ENCODE measurements around the gene CARD19. TPM values are rescaled to one million over a fixed set of nuclear protein-coding genes. Genes with fewer than 3 reads are reported as not detected.
"Not testable (repeated sequence)": the region's sequence is repeated elsewhere in the genome, so short reads cannot be mapped to it uniquely, and the experiment has no call there.

The CARD19 gene
- total and polyA plus RNA-seq, 9 donors, result 5.0 to 67.6 (median 44.7) TPM

DNA sequence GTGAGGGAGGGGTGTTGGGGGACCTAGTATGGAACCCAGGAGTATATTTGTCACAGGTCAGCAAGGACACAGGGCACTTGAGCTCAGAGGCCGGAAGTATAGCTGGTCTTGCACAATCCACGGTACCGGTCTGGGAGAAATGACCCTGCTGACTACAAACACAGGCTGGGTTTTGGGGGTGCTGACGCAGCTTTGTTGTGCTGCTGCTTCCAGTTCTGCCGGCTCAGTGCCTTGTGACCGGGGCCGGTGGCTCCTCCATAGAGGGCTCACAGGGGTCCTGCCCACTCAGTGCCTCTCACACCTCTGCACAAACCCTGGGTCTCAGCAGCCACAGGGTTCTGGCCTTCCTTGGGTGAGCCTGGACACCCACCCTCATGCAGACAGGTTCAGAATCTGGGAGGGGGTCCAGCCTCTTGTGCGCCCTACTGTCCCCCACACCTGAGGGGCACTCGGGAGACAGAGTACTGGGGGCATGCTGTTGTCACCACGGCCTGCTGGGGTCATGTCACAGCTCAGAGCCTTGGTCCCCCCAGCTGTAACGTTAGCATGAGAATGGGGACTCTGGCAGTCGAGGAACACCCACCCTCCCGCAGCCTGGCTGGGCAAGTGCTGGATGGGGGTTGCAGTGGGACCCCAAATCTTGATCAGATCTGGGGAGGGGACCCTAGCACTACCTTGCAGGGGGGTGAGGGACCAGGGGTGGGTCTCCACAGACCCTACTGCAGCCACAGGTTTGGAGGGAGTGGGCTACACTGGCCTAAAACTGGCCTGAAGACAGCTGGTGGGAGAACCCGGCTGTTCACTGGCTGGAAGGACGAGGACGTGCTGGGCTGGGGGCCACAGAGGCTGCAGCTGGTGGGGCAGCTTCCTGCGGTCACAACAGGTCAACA lies 20.3 kb downstream of the CARD19 start:
- DNase-seq, result peak; percentile 68 to 84 (median 82)
- no peaks in the 10 kb centered on the region for H3K9me3 ChIP-seq
- 56 to 63% (median 59%) methylated on average over 16 to 17 of the region's 17 CpGs for WGBS, 3 donors
- H3K36me3 ChIP-seq, result no peaks in the 10 kb centered on the region
- peak overlapping the region in 1 of 2 donors; percentile 89 for H3K27ac ChIP-seq
- no peaks in the 10 kb centered on the region for H3K27me3 ChIP-seq
- intact Hi-C loops (cut with DNase I), result no loop called here
- no peak overlapping the region for H3K4me3 ChIP-seq
- no peak for TF ChIP-seq POLR2A (IDR thresholded peaks at IDR 0.05)
- no peak for TF ChIP-seq EP300 (IDR thresholded peaks at IDR 0.05)
- TF ChIP-seq, protein P1, sequence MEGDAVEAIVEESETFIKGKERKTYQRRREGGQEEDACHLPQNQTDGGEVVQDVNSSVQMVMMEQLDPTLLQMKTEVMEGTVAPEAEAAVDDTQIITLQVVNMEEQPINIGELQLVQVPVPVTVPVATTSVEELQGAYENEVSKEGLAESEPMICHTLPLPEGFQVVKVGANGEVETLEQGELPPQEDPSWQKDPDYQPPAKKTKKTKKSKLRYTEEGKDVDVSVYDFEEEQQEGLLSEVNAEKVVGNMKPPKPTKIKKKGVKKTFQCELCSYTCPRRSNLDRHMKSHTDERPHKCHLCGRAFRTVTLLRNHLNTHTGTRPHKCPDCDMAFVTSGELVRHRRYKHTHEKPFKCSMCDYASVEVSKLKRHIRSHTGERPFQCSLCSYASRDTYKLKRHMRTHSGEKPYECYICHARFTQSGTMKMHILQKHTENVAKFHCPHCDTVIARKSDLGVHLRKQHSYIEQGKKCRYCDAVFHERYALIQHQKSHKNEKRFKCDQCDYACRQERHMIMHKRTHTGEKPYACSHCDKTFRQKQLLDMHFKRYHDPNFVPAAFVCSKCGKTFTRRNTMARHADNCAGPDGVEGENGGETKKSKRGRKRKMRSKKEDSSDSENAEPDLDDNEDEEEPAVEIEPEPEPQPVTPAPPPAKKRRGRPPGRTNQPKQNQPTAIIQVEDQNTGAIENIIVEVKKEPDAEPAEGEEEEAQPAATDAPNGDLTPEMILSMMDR (IDR thresholded peaks at IDR 0.05), result no peak
- H3K4me1 ChIP-seq (ENCODE audit: insufficient read depth), result peaks cover 16% of the 10 kb centered on the region

DNA sequence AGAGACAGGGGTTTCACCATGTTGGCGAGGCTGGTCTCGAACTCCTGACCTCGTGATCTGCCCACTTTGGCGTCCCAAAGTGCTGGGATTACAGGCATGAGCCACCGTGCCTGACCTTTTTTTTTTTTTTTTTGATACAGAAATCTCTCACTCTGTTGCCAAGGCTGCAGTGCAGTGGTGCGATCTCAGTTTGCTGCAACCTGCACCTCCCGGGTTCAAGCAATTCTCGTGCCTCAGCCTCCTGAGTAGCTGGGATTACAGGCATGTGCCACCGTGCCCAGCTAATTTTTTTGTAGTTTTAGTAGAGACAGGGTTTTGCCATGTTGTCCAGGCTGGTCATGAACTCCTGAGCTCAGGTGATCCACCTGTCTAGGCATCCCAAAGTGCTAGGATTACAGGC lies 21.5 kb downstream of the CARD19 start:
- intact Hi-C loops (cut with DNase I), result not testable (repeated sequence)

DNA sequence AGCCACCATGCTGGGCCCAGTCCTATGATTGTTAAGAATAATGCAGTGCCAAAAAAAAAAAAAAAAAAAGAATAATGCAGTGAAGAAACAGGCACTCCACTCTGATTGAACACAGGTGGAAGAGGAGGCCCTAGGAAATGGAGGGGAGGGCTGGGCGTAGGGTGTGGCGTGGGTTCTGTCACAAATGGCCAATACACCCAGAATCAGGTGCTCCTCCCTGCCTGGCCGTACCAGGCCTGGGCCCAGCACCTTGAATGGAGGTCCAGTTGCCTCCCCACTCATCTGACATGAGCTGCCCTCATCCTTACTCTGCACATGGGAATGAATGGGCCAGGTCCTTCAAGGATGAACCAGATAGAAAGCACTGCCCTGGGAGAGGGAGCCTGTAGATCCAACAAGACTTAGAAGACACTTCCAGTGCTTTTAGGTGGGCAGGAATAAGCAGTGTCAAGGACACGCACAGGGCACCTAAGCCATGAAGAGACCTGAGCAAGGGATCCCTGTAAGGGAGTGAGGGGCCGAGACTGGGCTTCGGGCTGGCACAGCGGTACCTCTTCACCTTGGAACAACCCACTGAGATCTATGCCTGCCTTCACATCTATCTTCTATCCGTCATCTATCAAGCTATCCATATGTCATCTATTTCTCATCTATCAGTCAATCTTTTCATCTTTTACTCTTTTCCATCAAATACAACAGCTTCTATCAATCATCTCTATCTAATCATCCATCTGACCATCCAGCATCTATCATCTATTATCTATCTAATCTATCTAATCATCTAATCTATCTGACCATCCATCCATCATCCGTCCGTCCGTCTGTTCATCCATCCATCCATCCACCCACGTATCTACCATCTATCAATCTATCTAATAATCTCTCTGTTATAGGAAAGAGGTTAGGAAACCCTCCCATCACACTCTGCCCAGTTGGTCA lies 22.2 kb downstream of the CARD19 start:
- no peak for TF ChIP-seq EP300 (IDR thresholded peaks at IDR 0.05)
- no peak for TF ChIP-seq POLR2A (IDR thresholded peaks at IDR 0.05)
- TF ChIP-seq, protein P1 (IDR thresholded peaks at IDR 0.05), result no peak
- Histone ChIP-seq H3K27ac (no peak overlapping the region), H3K4me1 (ENCODE audit: insufficient read depth) (peaks cover 16% of the 10 kb centered on the region), H3K27me3 (no peaks in the 10 kb centered on the region), H3K4me3 (no peak overlapping the region), H3K36me3 (no peaks in the 10 kb centered on the region), H3K9me3 (no peaks in the 10 kb centered on the region)
- 92 to 97% (median 92%) methylated on average over 12 of the region's 12 CpGs for WGBS, 3 donors
- intact Hi-C loops (cut with DNase I), result no loop called here
- DNase-seq, result peak; percentile 3 to 25 (median 17)

More for the DNA sequence above, 21.5 kb downstream of the CARD19 start:
- H3K36me3 ChIP-seq, H3K4me3 ChIP-seq, H3K27me3 ChIP-seq, H3K27ac ChIP-seq, H3K9me3 ChIP-seq: not testable (repeated sequence)
- peaks cover 16% of the 10 kb centered on the region for H3K4me1 ChIP-seq (ENCODE audit: insufficient read depth)
- DNase-seq, result peak in 2 of 5 donors; percentile 12 to 23
- WGBS, 3 donors, result 80 to 90% (median 89%) methylated on average over 9 of the region's 9 CpGs

DNA sequence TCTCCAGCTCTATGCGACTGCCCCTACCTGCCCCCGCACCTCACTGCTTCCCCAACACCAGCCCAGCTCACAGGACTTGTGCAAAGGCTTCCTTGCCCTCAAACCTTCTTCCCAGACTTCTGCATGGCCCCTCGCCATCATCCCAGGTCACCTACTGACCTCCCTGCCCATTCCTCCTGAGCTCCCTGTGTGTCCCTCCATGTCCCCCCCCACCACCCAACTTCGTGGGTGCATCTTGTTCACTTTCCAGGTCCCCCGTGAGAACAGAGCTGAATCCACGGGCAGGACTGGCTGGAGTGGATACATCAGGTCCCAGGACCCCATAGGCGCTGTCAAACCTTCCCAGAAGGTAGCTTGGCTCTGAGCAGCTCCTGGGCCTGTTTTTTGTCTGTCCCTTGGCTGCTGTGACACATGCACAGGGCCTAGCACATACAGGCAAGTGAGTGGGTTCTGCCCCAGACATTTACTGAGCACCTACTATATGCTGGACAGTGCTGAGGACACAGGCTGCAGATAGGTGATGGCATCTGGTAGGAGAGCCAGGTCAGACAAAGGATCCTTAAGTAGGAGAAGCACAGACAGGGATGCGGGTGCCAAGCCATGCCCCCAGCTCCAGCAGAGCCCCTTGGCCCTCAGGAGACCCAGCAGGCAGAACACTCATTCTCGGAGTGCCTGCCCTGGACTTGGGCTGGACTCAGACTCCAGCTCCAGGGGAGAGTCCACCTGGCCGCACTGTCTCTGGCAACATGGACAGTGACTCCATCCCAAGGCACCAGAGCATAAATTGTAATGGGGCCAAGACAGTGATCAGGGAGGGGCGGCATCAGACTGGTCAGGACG lies 23.1 kb downstream of the CARD19 start:
- Histone ChIP-seq H3K36me3 (no peaks in the 10 kb centered on the region), H3K27ac (peak overlapping the region in 1 of 2 donors; percentile 65), H3K4me1 (ENCODE audit: insufficient read depth) (peaks cover 16% of the 10 kb centered on the region), H3K9me3 (no peaks in the 10 kb centered on the region), H3K27me3 (no peaks in the 10 kb centered on the region), H3K4me3 (no peak overlapping the region)
- peak; percentile 13 to 46 (median 33) for DNase-seq
- TF ChIP-seq EP300 (IDR thresholded peaks at IDR 0.05) (no peak), POLR2A (IDR thresholded peaks at IDR 0.05) (no peak)
- TF ChIP-seq, protein P1 (IDR thresholded peaks at IDR 0.05), result no peak
- intact Hi-C loops (cut with DNase I), result no loop called here
- 83 to 93% (median 87%) methylated on average over 11 to 12 of the region's 12 CpGs for WGBS, 3 donors

Data from ovary (tissue), 9 donors.